Adipose tissue (tissue), 3 donors: ENCODE results near the gene LMTK3. TPM values are rescaled to one million over a fixed set of nuclear protein-coding genes. Genes with fewer than 3 reads are reported as not detected.
"Not testable (repeated sequence)": the region's sequence is repeated elsewhere in the genome, so short reads cannot be mapped to it uniquely, and the experiment has no call there.

Experiments used
- H3K27ac ChIP-seq: one replicate; pipeline ENCODE4 v1.5.1; 2013; ENCODE audit warnings: low read depth, low read length
- WGBS, 3 donors: extraction: QIAGEN DNeasy Blood & Tissue Kit; methylation state at CpG; one replicate each; pipeline ENCODE4 v1.1.7; 2013; 5-methylcytosine and 5-hydroxymethylcytosine counted together
- polyA plus RNA-seq, 3 donors: library from polyadenylated mRNA; stranded (reverse); fragments of 200-250 nt; gene quantifications; one replicate each; pipeline ENCODE4 v1.2.3, GENCODE V29; 2013
- donor health status: healthy with polysubstance abuse.
- donor health status: Bipolar disorder and iron deficiency.
- donor health status: healthy.

Gene LMTK3
- polyA plus RNA-seq, 3 donors: 0.22 to 1.6 (median 0.22) TPM

- no peak overlapping the region for H3K27ac ChIP-seq
- WGBS, 3 donors: 66 to 74% (median 68%) methylated on average over 36 to 46 of the region's 46 CpGs
Observed at GRCh38 chr19:48497728-48498594, 13.7 kb downstream of the LMTK3 start.

- WGBS, 3 donors: 56 to 73% (median 70%) methylated on average over 39 to 45 of the region's 45 CpGs
Observed at GRCh38 chr19:48496959-48497727, 14.5 kb downstream of the LMTK3 start.

GRCh38 chr19:48495396-48495795, 16.2 kb downstream of the LMTK3 start:
- WGBS, 3 donors: 49 to 81% (median 57%) methylated on average over 6 of the region's 6 CpGs
- H3K27ac ChIP-seq: no peak overlapping the region

More at GRCh38 chr19:48496959-48497727, 14.5 kb downstream of the LMTK3 start:
- no peak overlapping the region for H3K27ac ChIP-seq

- 4 to 5% (median 4%) methylated on average over 43 to 70 of the region's 70 CpGs for WGBS, 3 donors
- H3K27ac ChIP-seq: no peak overlapping the region
Observed at GRCh38 chr19:48493718-48494401, 17.8 kb downstream of the LMTK3 start.

- 1 to 3% (median 3%) methylated on average over 39 to 47 of the region's 47 CpGs for WGBS, 3 donors
- no peak overlapping the region for H3K27ac ChIP-seq
Observed at GRCh38 chr19:48492925-48493717, 18.5 kb downstream of the LMTK3 start.

- no peak overlapping the region for H3K27ac ChIP-seq
- WGBS, 3 donors: 30 to 33% (median 31%) methylated on average over 10 of the region's 10 CpGs
Observed at GRCh38 chr19:48491793-48492123, 19.9 kb downstream of the LMTK3 start.

GRCh38 chr19:48490981-48491792, 20.4 kb downstream of the LMTK3 start:
- 6 to 10% (median 6%) methylated on average over 27 to 50 of the region's 50 CpGs for WGBS, 3 donors
- H3K27ac ChIP-seq: no peak overlapping the region

- H3K27ac ChIP-seq: no peak overlapping the region
- whole genome bisulfite sequencing, 3 donors: 22 to 27% (median 24%) methylated on average over 19 of the region's 19 CpGs
Observed at GRCh38 chr19:48489608-48490216, 21.9 kb downstream of the LMTK3 start.

GRCh38 chr19:48488478-48488877, 23.2 kb downstream of the LMTK3 start:
- H3K27ac ChIP-seq: not testable (repeated sequence)
- WGBS, 3 donors: 87 to 93% (median 88%) methylated on average over 7 of the region's 7 CpGs

- H3K27ac ChIP-seq: no peak overlapping the region
Observed at GRCh38 chr19:48487948-48488347, 23.7 kb downstream of the LMTK3 start.

GRCh38 chr19:48487544-48487943, 24.1 kb downstream of the LMTK3 start:
- H3K27ac ChIP-seq: no peak overlapping the region
- WGBS, 3 donors: 78 to 84% (median 80%) methylated on average over 6 of the region's 6 CpGs

More at GRCh38 chr19:48487948-48488347, 23.7 kb downstream of the LMTK3 start:
- WGBS, 3 donors: 57 to 71% (median 67%) methylated on average over 8 of the region's 8 CpGs

GRCh38 chr19:48486706-48487105, 24.9 kb downstream of the LMTK3 start:
- not testable (repeated sequence) for H3K27ac ChIP-seq
- 83% methylated on average over 10 of the region's 10 CpGs for WGBS, 3 donors

- no peak overlapping the region for H3K27ac ChIP-seq
- WGBS, 3 donors: 77 to 84% (median 84%) methylated on average over 35 to 37 of the region's 37 CpGs
Observed at GRCh38 chr19:48484931-48485612, 26.6 kb downstream of the LMTK3 start.

GRCh38 chr19:48484247-48484893, 27.3 kb downstream of the LMTK3 start:
- no peak overlapping the region for H3K27ac ChIP-seq
- 81 to 85% (median 83%) methylated on average over 15 to 16 of the region's 16 CpGs for WGBS, 3 donors

GRCh38 chr19:48483301-48483700, 28.3 kb downstream of the LMTK3 start:
- WGBS, 3 donors: 33 to 45% (median 37%) methylated on average over 3 of the region's 3 CpGs
- no peak overlapping the region for H3K27ac ChIP-seq
